Endothelial cell of umbilical vein (primary cell): ENCODE results near the gene NRP2. TPM values are rescaled to one million over a fixed set of nuclear protein-coding genes. Genes with fewer than 3 reads are reported as not detected.
A peak's percentile ranks its signal among the peaks of the same experiment; 100 is the strongest.

Source experiments
- BruUV-seq: library from RNA; stranded (reverse); fragments of 400-500 nt; replicated peaks from 2 replicates; lab custom pipeline; 2021; lab: Mats Ljungman, UMichigan
- CTCF ChIA-PET: fragments of 300-600, 350-600 bp; sonication (Branson Sonifier 250); formaldehyde crosslinking; loops from one replicate; lab custom pipeline; 2021; ENCODE audit warnings: antibody characterized with exemption, inconsistent platforms; lab: Charles Lee
- POLR2A ChIA-PET: fragments of 300-600, 350-600 bp; sonication (Branson Sonifier 250); formaldehyde crosslinking; loops from one replicate; lab custom pipeline; 2021; ENCODE audit warnings: antibody characterized with exemption, inconsistent platforms; lab: Charles Lee
- DNase-seq: peaks from one replicate; pipeline ENCODE4 v3.0.0-alpha.2; 2011; ENCODE audit warnings: low read depth, low spot score
- FAIRE-seq: peaks from 2 replicates; lab custom pipeline; 2011; peaks lifted over from hg19 to GRCh38; lab: Jason Lieb, UNC
- H2AFZ ChIP-seq: 2 replicates; pipeline ENCODE4 v1.6.0; 2012; ENCODE audit warnings: low read depth, low read length, control low read depth, inconsistent platforms
- H3K27ac ChIP-seq: 2 replicates; pipeline ENCODE4 v1.5.1; 2011; ENCODE audit warnings: low read depth, mild to moderate bottlenecking, control low read depth, low read length, moderate library complexity; ENCODE audit not compliant: insufficient read depth
- H3K27me3 ChIP-seq, 2 experiments: 2 replicates each; pipeline versions ENCODE4 v1.6.0 to v1.6.1; 2011; ENCODE audit warnings: low read length in 2 of 2, mixed read lengths in 1 of 2; ENCODE audit not compliant: control insufficient read depth in 2 of 2, insufficient read depth in 2 of 2
- H3K36me3 ChIP-seq, 2 experiments: 2 replicates in 1 of 2; 3 replicates in 1 of 2; pipeline ENCODE4 v1.5.1; 2011; ENCODE audit warnings: low read length in 2 of 2, mild to moderate bottlenecking in 1 of 2, moderate library complexity in 1 of 2; ENCODE audit not compliant: control insufficient read depth in 2 of 2, insufficient read depth in 2 of 2; ENCODE audit errors: extremely low read depth in 1 of 2
- H3K4me1 ChIP-seq: 3 replicates; pipeline ENCODE4 v1.5.1; 2011; ENCODE audit warnings: mild to moderate bottlenecking, low read length; ENCODE audit not compliant: control insufficient read depth, insufficient read depth; ENCODE audit errors: extremely low read depth
- H3K4me2 ChIP-seq: 2 replicates; pipeline ENCODE4 v1.6.1; 2011; ENCODE audit warnings: low read length, control low read depth, mixed read lengths; ENCODE audit not compliant: insufficient read depth
- H3K4me3 ChIP-seq, 3 experiments: fragments of 200-600 bp in 1 of 3; sonication (generic), shearing (Covaris generic) in 1 of 3; replicated peaks in 1 of 3; 2 replicates each; pipeline ENCODE4 v1.5.1; 2011 to 2016; ENCODE audit warnings: control low read depth in 3 of 3, low read length in 3 of 3, mild to moderate bottlenecking in 2 of 3, inconsistent platforms in 1 of 3, low read depth in 1 of 3, moderate library complexity in 1 of 3; ENCODE audit not compliant: insufficient read depth in 1 of 3
- H3K79me2 ChIP-seq: 2 replicates; pipeline ENCODE4 v1.6.0; 2012; ENCODE audit warnings: low read length, inconsistent platforms; ENCODE audit not compliant: control insufficient read depth, insufficient read depth
- H3K9ac ChIP-seq: replicated peaks from 2 replicates; pipeline ENCODE3; 2011; ENCODE audit warnings: low read length, control low read depth; ENCODE audit not compliant: insufficient read depth; ENCODE audit errors: extremely low read depth
- H3K9me1 ChIP-seq: replicated peaks from 3 replicates; pipeline ENCODE4 v1.6.0; 2011; ENCODE audit warnings: mild to moderate bottlenecking, low read length; ENCODE audit not compliant: control insufficient read depth, insufficient read depth; ENCODE audit errors: extremely low read depth
- H3K9me3 ChIP-seq: replicated peaks from 2 replicates; pipeline ENCODE4 v1.5.1; 2012; ENCODE audit warnings: low read length, inconsistent platforms; ENCODE audit not compliant: control insufficient read depth, insufficient read depth
- H4K20me1 ChIP-seq: replicated peaks from 2 replicates; pipeline ENCODE3; 2011; ENCODE audit warnings: mild to moderate bottlenecking, low read length; ENCODE audit not compliant: control insufficient read depth, insufficient read depth; ENCODE audit errors: extremely low read depth
- CTCF ChIP-seq, 2 donors: IDR thresholded peaks; 1 replicate in 1 of 2; 2 replicates in 1 of 2; pipeline ENCODE4 v1.5.1; 2011; ENCODE audit warnings: low read length in 2 of 2, mild to moderate bottlenecking in 2 of 2, moderate library complexity in 2 of 2, control low read depth in 1 of 2, inconsistent platforms in 1 of 2, low read depth in 1 of 2; ENCODE audit not compliant: insufficient read depth in 1 of 2; ENCODE audit errors: extremely low read depth in 1 of 2
- EZH2 ChIP-seq: IDR thresholded peaks from 2 replicates; pipeline ENCODE4 v1.6.1; 2012; ENCODE audit warnings: borderline replicate concordance, low read depth, mild to moderate bottlenecking, moderate library complexity, low read length, inconsistent platforms; ENCODE audit not compliant: severe bottlenecking
- FOS ChIP-seq: IDR thresholded peaks from 2 replicates; pipeline ENCODE4 v1.6.1; 2011; ENCODE audit warnings: mild to moderate bottlenecking, low read length, moderate library complexity, borderline replicate concordance; ENCODE audit not compliant: insufficient read depth
- GATA2 ChIP-seq: IDR thresholded peaks from 2 replicates; pipeline ENCODE4 v1.7.0; 2011; ENCODE audit warnings: low read depth, mild to moderate bottlenecking, moderate library complexity, mixed read lengths, low read length; ENCODE audit not compliant: insufficient read length, insufficient read depth
- JUN ChIP-seq: IDR thresholded peaks from 2 replicates; pipeline ENCODE4 v1.6.1; 2011; ENCODE audit warnings: borderline replicate concordance, low read depth; ENCODE audit not compliant: insufficient read length, insufficient read depth
- MYC ChIP-seq: IDR thresholded peaks from one replicate; pipeline ENCODE4 v1.6.1; 2011; ENCODE audit warnings: mild to moderate bottlenecking, low read depth, low read length
- POLR2A ChIP-seq: IDR thresholded peaks from 2 replicates; pipeline ENCODE4 v1.6.1; 2012; ENCODE audit warnings: low read depth, mild to moderate bottlenecking, control low read depth, low read length
- POLR2AphosphoS5 ChIP-seq: IDR thresholded peaks from 2 replicates; pipeline ENCODE4 v1.6.1; 2012; ENCODE audit warnings: low read depth, mild to moderate bottlenecking, control low read depth, low read length, moderate library complexity; ENCODE audit not compliant: insufficient read depth
- dilution Hi-C: fragments of 300-500 bp; cut with MboI; formaldehyde crosslinking; loops from one replicate; pipeline ENCODE4 v1.15.0; 2019; ENCODE audit warnings: low sequenced_read_pairs; ENCODE audit not compliant: extremely low pct_ligation_motif_present
- intact Hi-C: fragments of 100-400 bp; cut with micrococcal nuclease; formaldehyde crosslinking; loops from one replicate; pipeline ENCODE4 v1.10.0; 2022
- polyA plus RNA-seq, 4 experiments: library from polyadenylated mRNA; depleted of rRNA in 3 of 4; stranded (reverse) in 3 of 4; unstranded in 1 of 4; fragments of >200 nt; gene quantifications; 2 replicates each; pipeline versions ENCODE4 v1.2.1 to v1.2.3, GENCODE V29; 2011 to 2012; ENCODE audit warnings: missing spikeins in 1 of 4
- total RNA-seq: library from RNA; stranded (reverse); gene quantifications from 2 replicates; pipeline ENCODE4 v1.2.3, GENCODE V29; 2021
- TF ChIP-seq, protein P1 (sequence below): IDR thresholded peaks from 2 replicates; pipeline ENCODE4 v1.6.1; 2011; ENCODE audit not compliant: insufficient read depth, insufficient read length

The NRP2 gene
- total and polyA plus RNA-seq, 2 donors (not counting 3 experiments of a cell fraction or from before 2014, with no cell fraction given): 160 to 240 TPM

- H3K79me2 ChIP-seq: no peaks in the 10 kb centered on the region
- no peak for TF ChIP-seq MYC
- TF ChIP-seq FOS: no peak
- TF ChIP-seq POLR2AphosphoS5: no peak
- TF ChIP-seq POLR2A: no peak
- TF ChIP-seq, protein P1, sequence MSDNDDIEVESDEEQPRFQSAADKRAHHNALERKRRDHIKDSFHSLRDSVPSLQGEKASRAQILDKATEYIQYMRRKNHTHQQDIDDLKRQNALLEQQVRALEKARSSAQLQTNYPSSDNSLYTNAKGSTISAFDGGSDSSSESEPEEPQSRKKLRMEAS: no peak
- no peak for TF ChIP-seq EZH2
- no peak for TF ChIP-seq JUN
- TF ChIP-seq GATA2: no peak
- no peak for TF ChIP-seq CTCF (IDR thresholded peaks at IDR 0.05; ENCODE audit: extremely low read depth in 1 of 2, insufficient read depth in 1 of 2, low read depth in 1 of 2, low read length in 2 of 2)
- intact Hi-C loops (no loop called here), dilution Hi-C loops (no loop called here)
- no peak overlapping the region for H3K27ac ChIP-seq
- ChIA-PET CTCF (interaction anchor here (0.7 to 1.0 kb wide), 3 partner anchors 11 to 73 kb away, joined by 3 read pairs; no protein-coding TSS in a partner anchor), POLR2A (interaction anchor here (0.7 kb wide), 1 partner anchor 98 kb away, joined by 3 read pairs; no protein-coding TSS in a partner anchor)
- no peaks in the 10 kb centered on the region for H4K20me1 ChIP-seq
- no peak overlapping the region for H3K4me2 ChIP-seq
- no TSS peak for BruUV-seq
- DNase-seq (peak; percentile 99), FAIRE-seq (no peak)
- no peaks in the 10 kb centered on the region for H3K9me1 ChIP-seq
- H2AFZ ChIP-seq: no peak overlapping the region
- peaks cover 9% of the 10 kb centered on the region for H3K4me1 ChIP-seq
- H3K9me3 ChIP-seq: no peaks in the 10 kb centered on the region
- H3K4me3 ChIP-seq: no peak overlapping the region
- peaks cover 0 to 2% of the 10 kb centered on the region in 2 experiments for H3K27me3 ChIP-seq
- H3K36me3 ChIP-seq: peaks cover 0 to 10% of the 10 kb centered on the region in 2 experiments
- H3K9ac ChIP-seq: no peak overlapping the region
These were observed 118.5 kb downstream of the NRP2 start for GRCh38 chr2:205800773-205801172.
